Neural progenitor cell (in vitro differentiated cells): ENCODE measurements around the gene SH3BP5. TPM values are rescaled to one million over a fixed set of nuclear protein-coding genes. Genes with fewer than 3 reads are reported as not detected.

ENCODE experiments used
- DNase-seq: peaks from one replicate; pipeline ENCODE4 v3.0.0-alpha.2; 2016; ENCODE audit warnings: low spot score
- H2AFZ ChIP-seq: fragments of 200-600 bp; sonication (generic); replicated peaks from 2 replicates; pipeline ENCODE4 v1.6.1; 2016; ENCODE audit warnings: antibody characterized with exemption
- H3F3A ChIP-seq: fragments of 200-600 bp; sonication (generic); 2 replicates; pipeline ENCODE4 v1.6.1; 2016; ENCODE audit warnings: antibody characterized with exemption, low read depth
- H3K27ac ChIP-seq: fragments of 200-600 bp; sonication (generic); 2 replicates; pipeline ENCODE4 v1.5.1; 2016; ENCODE audit warnings: mild to moderate bottlenecking
- H3K27me3 ChIP-seq: fragments of 200-600 bp; sonication (generic); 2 replicates; pipeline ENCODE4 v1.6.1; 2016; ENCODE audit warnings: mild to moderate bottlenecking, moderate library complexity
- H3K36me3 ChIP-seq: fragments of 200-600 bp; sonication (generic); 2 replicates; pipeline ENCODE4 v1.5.1; 2016
- H3K4me1 ChIP-seq: fragments of 200-600 bp; sonication (generic); 2 replicates; pipeline ENCODE4 v1.6.1; 2016; ENCODE audit warnings: mixed run types
- H3K4me2 ChIP-seq: fragments of 200-600 bp; sonication (generic); 2 replicates; pipeline ENCODE4 v1.6.1; 2016
- H3K4me3 ChIP-seq: fragments of 200-600 bp; sonication (generic); 2 replicates; pipeline ENCODE4 v1.5.1; 2016
- H3K79me2 ChIP-seq: fragments of 200-600 bp; sonication (generic); 2 replicates; pipeline ENCODE4 v1.6.1; 2016; ENCODE audit warnings: low read depth
- H3K9ac ChIP-seq: fragments of 200-600 bp; sonication (generic); 2 replicates; pipeline ENCODE4 v1.6.1; 2016
- H3K9me3 ChIP-seq: fragments of 200-600 bp; sonication (generic); 2 replicates; pipeline ENCODE4 v1.5.1; 2016; ENCODE audit warnings: low read depth
- H4K20me1 ChIP-seq: fragments of 200-600 bp; sonication (generic); 2 replicates; pipeline ENCODE4 v1.6.1; 2016; ENCODE audit warnings: low read depth
- H3K27ac Mint-ChIP-seq: 3 replicates; pipeline ENCODE4 v1.8.0; 2021; ENCODE audit warnings: mixed read lengths
- H3K27me3 Mint-ChIP-seq: 2 replicates; pipeline ENCODE4 v1.8.0; 2022; ENCODE audit warnings: low read depth, mild to moderate bottlenecking, inconsistent platforms, moderate library complexity, mixed read lengths; ENCODE audit not compliant: insufficient read depth
- H3K36me3 Mint-ChIP-seq: 3 replicates; pipeline ENCODE4 v1.8.0; 2021; ENCODE audit warnings: mixed read lengths
- H3K4me1 Mint-ChIP-seq: 3 replicates; pipeline ENCODE4 v1.8.0; 2021; ENCODE audit warnings: mixed read lengths
- H3K4me3 Mint-ChIP-seq: 3 replicates; pipeline ENCODE4 v1.8.0; 2021; ENCODE audit warnings: mild to moderate bottlenecking, moderate library complexity, mixed read lengths
- H3K9me3 Mint-ChIP-seq: 3 replicates; pipeline ENCODE4 v1.8.0; 2020; ENCODE audit warnings: mixed read lengths
- EZH2 ChIP-seq: fragments of 200-600 bp; sonication (generic); IDR thresholded peaks from 2 replicates; pipeline ENCODE4 v1.6.1; 2017; ENCODE audit warnings: antibody characterized with exemption, mild to moderate bottlenecking, moderate library complexity
- EZH2phosphoT487 ChIP-seq: fragments of 200-600 bp; sonication (generic); IDR thresholded peaks from 2 replicates; pipeline ENCODE4 v1.6.1; 2017; ENCODE audit warnings: antibody characterized with exemption
- total RNA-seq: library from RNA; depleted of rRNA; stranded (reverse); fragments of >200 nt; gene quantifications from 2 replicates; pipeline ENCODE4 v1.2.3, GENCODE V29; 2015; ENCODE audit warnings: low replicate concordance
- TF ChIP-seq, protein P1 (sequence below): fragments of 200-600 bp; sonication (generic); IDR thresholded peaks from 2 replicates; pipeline ENCODE4 v1.5.1; 2017; ENCODE audit warnings: antibody characterized with exemption, mild to moderate bottlenecking

The SH3BP5 gene
- total RNA-seq, 1 donor from 2014 or later, result 11.2 TPM

DNA sequence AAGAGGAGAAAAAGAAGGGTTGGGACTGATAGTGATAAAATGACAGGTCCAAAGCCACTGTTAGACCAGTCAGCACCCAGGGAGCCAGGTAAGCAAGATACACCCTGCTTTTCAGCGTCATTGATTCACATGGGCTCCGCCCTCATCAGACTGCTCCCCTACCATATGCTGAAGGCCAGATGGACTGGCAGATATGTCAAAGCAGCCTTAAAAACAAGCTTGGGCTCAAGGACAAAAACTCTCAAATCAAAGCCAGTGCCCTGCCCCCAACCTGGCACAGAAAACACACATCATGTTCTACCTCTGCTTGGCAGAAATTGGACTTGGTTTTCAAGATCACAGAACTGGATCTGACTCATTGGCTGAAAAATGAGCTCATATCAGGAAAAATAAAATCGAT, 33.4 kb downstream of the SH3BP5 start:
- H3K4me1 ChIP-seq, result no peaks in the 10 kb centered on the region
- no peaks in the 10 kb centered on the region for H3K4me1 Mint-ChIP-seq
- no peaks in the 10 kb centered on the region for H3K27me3 Mint-ChIP-seq
- H2AFZ ChIP-seq, result no peak overlapping the region
- DNase-seq, result no peak
- no peak overlapping the region for H3K27ac ChIP-seq
- H3K9me3 Mint-ChIP-seq, result no peaks in the 10 kb centered on the region
- no peak overlapping the region for H3K4me3 Mint-ChIP-seq
- no peaks in the 10 kb centered on the region for H3K27me3 ChIP-seq
- H3K79me2 ChIP-seq, result no peaks in the 10 kb centered on the region
- H3K9ac ChIP-seq, result no peak overlapping the region
- H4K20me1 ChIP-seq, result no peaks in the 10 kb centered on the region
- H3K36me3 Mint-ChIP-seq, result peaks cover 12% of the 10 kb centered on the region
- H3K4me3 ChIP-seq, result no peak overlapping the region
- no peaks in the 10 kb centered on the region for H3K9me3 ChIP-seq
- TF ChIP-seq, protein P1, sequence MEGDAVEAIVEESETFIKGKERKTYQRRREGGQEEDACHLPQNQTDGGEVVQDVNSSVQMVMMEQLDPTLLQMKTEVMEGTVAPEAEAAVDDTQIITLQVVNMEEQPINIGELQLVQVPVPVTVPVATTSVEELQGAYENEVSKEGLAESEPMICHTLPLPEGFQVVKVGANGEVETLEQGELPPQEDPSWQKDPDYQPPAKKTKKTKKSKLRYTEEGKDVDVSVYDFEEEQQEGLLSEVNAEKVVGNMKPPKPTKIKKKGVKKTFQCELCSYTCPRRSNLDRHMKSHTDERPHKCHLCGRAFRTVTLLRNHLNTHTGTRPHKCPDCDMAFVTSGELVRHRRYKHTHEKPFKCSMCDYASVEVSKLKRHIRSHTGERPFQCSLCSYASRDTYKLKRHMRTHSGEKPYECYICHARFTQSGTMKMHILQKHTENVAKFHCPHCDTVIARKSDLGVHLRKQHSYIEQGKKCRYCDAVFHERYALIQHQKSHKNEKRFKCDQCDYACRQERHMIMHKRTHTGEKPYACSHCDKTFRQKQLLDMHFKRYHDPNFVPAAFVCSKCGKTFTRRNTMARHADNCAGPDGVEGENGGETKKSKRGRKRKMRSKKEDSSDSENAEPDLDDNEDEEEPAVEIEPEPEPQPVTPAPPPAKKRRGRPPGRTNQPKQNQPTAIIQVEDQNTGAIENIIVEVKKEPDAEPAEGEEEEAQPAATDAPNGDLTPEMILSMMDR, result no peak
- TF ChIP-seq EZH2phosphoT487, result no peak
- no peak for TF ChIP-seq EZH2
- no peaks in the 10 kb centered on the region for H3K36me3 ChIP-seq
- no peak overlapping the region for H3K27ac Mint-ChIP-seq
- H3F3A ChIP-seq, result no peaks in the 10 kb centered on the region
- no peak overlapping the region for H3K4me2 ChIP-seq

DNA sequence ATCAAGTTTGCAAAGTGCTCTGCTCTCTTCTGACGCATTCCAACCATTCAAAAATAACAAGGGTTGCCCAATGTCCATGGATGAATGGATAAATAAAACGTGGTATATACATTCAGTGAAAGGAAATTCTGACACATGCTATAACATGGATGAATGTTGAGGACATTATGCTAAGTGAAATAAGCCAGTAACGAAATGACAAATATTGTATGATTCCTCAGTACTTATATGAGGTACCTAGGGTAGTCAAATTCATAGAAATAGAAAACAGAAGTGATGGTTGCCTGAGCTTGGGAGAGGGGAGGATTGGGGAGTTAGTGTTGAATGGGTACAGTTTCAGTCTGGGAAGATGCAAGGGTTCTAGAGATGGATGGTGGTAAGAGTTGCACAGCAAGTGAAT, 33.9 kb downstream of the SH3BP5 start:
- TF ChIP-seq EZH2, result no peak
- TF ChIP-seq EZH2phosphoT487, result no peak
- TF ChIP-seq, protein P1, result no peak
- H2AFZ ChIP-seq, result no peak overlapping the region
- no peaks in the 10 kb centered on the region for H3K4me1 ChIP-seq

DNA sequence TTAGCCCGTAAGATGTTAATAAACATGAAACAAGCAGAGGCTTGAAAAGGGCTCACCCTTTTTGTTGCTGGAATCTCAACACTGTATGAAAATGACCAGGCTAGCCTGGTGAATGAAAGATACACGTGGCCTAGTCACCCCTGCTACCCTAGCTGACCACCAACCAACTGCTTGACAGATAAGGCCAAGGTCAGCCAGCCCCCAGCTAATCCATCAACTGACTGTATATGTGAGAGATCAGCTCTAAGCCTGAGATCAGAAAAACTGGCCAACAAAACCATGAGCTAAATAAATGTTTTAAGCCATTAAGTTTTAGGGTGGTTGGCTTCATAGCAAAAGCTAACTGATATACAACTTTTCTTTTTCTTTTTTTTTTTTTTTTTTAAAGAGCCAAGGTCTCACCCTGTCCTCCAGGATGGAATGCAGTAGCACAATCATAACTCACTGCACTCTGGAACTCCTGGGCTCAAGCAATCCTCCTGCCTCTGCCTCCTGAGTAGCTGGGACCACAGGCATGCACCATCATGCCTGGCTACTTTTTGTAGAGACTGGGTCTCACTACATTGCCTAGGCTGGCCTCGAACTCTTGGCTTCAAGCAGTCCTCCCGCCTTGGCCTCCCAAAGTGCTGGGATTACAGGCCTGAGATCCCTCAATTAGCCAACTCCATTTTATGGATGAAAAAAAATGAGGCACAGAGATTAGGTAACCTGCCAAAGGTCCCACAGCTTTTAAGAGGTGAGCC, 34.6 kb downstream of the SH3BP5 start:
- no peak for DNase-seq
- Histone ChIP-seq H3K36me3 (no peaks in the 10 kb centered on the region), H3K27ac (no peak overlapping the region), H3K79me2 (no peaks in the 10 kb centered on the region), H4K20me1 (no peaks in the 10 kb centered on the region), H2AFZ (no peak overlapping the region), H3K9me3 (no peaks in the 10 kb centered on the region), H3K4me2 (no peak overlapping the region), H3K4me3 (no peak overlapping the region), H3K4me1 (no peaks in the 10 kb centered on the region), H3F3A (no peaks in the 10 kb centered on the region), H3K9ac (no peak overlapping the region), H3K27me3 (no peaks in the 10 kb centered on the region)
- Mint-ChIP-seq H3K4me1 (peaks cover 2% of the 10 kb centered on the region), H3K36me3 (peaks cover 12% of the 10 kb centered on the region), H3K27ac (no peak overlapping the region), H3K27me3 (no peaks in the 10 kb centered on the region), H3K4me3 (no peak overlapping the region), H3K9me3 (no peaks in the 10 kb centered on the region)
- no peak for TF ChIP-seq EZH2phosphoT487
- no peak for TF ChIP-seq EZH2
- TF ChIP-seq, protein P1, result no peak

More for the DNA sequence above, 33.9 kb downstream of the SH3BP5 start:
- Histone ChIP-seq H3F3A (no peaks in the 10 kb centered on the region), H3K27me3 (no peaks in the 10 kb centered on the region), H3K9me3 (no peaks in the 10 kb centered on the region), H3K4me2 (no peak overlapping the region), H3K9ac (no peak overlapping the region), H3K79me2 (no peaks in the 10 kb centered on the region), H4K20me1 (no peaks in the 10 kb centered on the region), H3K36me3 (no peaks in the 10 kb centered on the region), H3K27ac (no peak overlapping the region), H3K4me3 (no peak overlapping the region)
- H3K27me3 Mint-ChIP-seq, result no peaks in the 10 kb centered on the region
- no peak for DNase-seq
- no peak overlapping the region for H3K27ac Mint-ChIP-seq
- H3K9me3 Mint-ChIP-seq, result no peaks in the 10 kb centered on the region
- H3K4me3 Mint-ChIP-seq, result no peak overlapping the region
- peaks cover 12% of the 10 kb centered on the region for H3K36me3 Mint-ChIP-seq
- no peaks in the 10 kb centered on the region for H3K4me1 Mint-ChIP-seq
